ENCODE results near the gene RASSF3. TPM values are rescaled to one million over a fixed set of nuclear protein-coding genes. Genes with fewer than 3 reads are reported as not detected.

RASSF3 gene
- total RNA-seq, 2 donors from 2014 or later: 52.0 to 54.5 TPM

- no peak overlapping the region for H3K4me3 Mint-ChIP-seq
- H3K27ac Mint-ChIP-seq: no peak overlapping the region
- TF ChIP-seq CTCF (conservative IDR thresholded peaks at IDR 0.05): no peak
- H3K9me3 ChIP-seq (ENCODE audit: control insufficient read depth, low read length): peaks cover 15% of the 10 kb centered on the region
- no peaks in the 10 kb centered on the region for H3K36me3 Mint-ChIP-seq (ENCODE audit: low read depth)
- no peaks in the 10 kb centered on the region for H3K4me1 Mint-ChIP-seq
- H3K36me3 ChIP-seq (ENCODE audit: control insufficient read depth, insufficient read depth, low read length): no peaks in the 10 kb centered on the region
- no peaks in the 10 kb centered on the region for H3K27me3 ChIP-seq (ENCODE audit: control insufficient read depth, insufficient read depth, low read length, poor library complexity, severe bottlenecking)
- H3K9ac ChIP-seq (ENCODE audit: extremely low read depth, low read length, poor library complexity, severe bottlenecking): no peak overlapping the region
- H3K4me3 ChIP-seq (ENCODE audit: low read length): no peak overlapping the region
- no peak for DNase-seq
- peaks cover 25% of the 10 kb centered on the region for H3K9me3 Mint-ChIP-seq
- H3K27ac ChIP-seq (ENCODE audit: low read depth, low read length): no peak overlapping the region
- H3K27me3 Mint-ChIP-seq (ENCODE audit: insufficient read depth): no peaks in the 10 kb centered on the region
- H3K4me1 ChIP-seq (ENCODE audit: control insufficient read depth, insufficient read depth, low read length): no peaks in the 10 kb centered on the region
Measured at GRCh38 chr12:64574837-64575236, 35.5 kb upstream of the RASSF3 start.

GRCh38 chr12:64577046-64577445, 33.2 kb upstream of the RASSF3 start:
- no peak overlapping the region for H3K4me3 ChIP-seq (ENCODE audit: low read length)
- H3K4me3 Mint-ChIP-seq: no peak overlapping the region
- H3K4me1 Mint-ChIP-seq: no peaks in the 10 kb centered on the region
- no peaks in the 10 kb centered on the region for H3K27me3 ChIP-seq (ENCODE audit: control insufficient read depth, insufficient read depth, low read length, poor library complexity, severe bottlenecking)
- peaks cover 23% of the 10 kb centered on the region for H3K9me3 Mint-ChIP-seq
- no peaks in the 10 kb centered on the region for H3K36me3 ChIP-seq (ENCODE audit: control insufficient read depth, insufficient read depth, low read length)
- no peaks in the 10 kb centered on the region for H3K4me1 ChIP-seq (ENCODE audit: control insufficient read depth, insufficient read depth, low read length)
- TF ChIP-seq CTCF (conservative IDR thresholded peaks at IDR 0.05): no peak
- peaks cover 15% of the 10 kb centered on the region for H3K9me3 ChIP-seq (ENCODE audit: control insufficient read depth, low read length)
- no peak overlapping the region for H3K27ac Mint-ChIP-seq
- no peak overlapping the region for H3K9ac ChIP-seq (ENCODE audit: extremely low read depth, low read length, poor library complexity, severe bottlenecking)
- no peaks in the 10 kb centered on the region for H3K36me3 Mint-ChIP-seq (ENCODE audit: low read depth)
- no peak for DNase-seq
- H3K27me3 Mint-ChIP-seq (ENCODE audit: insufficient read depth): peaks cover under 1% of the 10 kb centered on the region
- H3K27ac ChIP-seq (ENCODE audit: low read depth, low read length): no peak overlapping the region
- WGBS, 2 experiments (ENCODE audit: insufficient coverage in 1 of 2, insufficient read length in 1 of 2): 95 to 96% methylated on average over 4 of the region's 4 CpGs

- no peak for DNase-seq
- H3K27me3 Mint-ChIP-seq (ENCODE audit: insufficient read depth): peaks cover 3% of the 10 kb centered on the region
- no peaks in the 10 kb centered on the region for H3K36me3 Mint-ChIP-seq (ENCODE audit: low read depth)
- no peak for TF ChIP-seq CTCF (conservative IDR thresholded peaks at IDR 0.05)
- Histone ChIP-seq H3K36me3 (ENCODE audit: control insufficient read depth, insufficient read depth, low read length) (no peaks in the 10 kb centered on the region), H3K27me3 (ENCODE audit: control insufficient read depth, insufficient read depth, low read length, poor library complexity, severe bottlenecking) (no peaks in the 10 kb centered on the region), H3K9ac (ENCODE audit: extremely low read depth, low read length, poor library complexity, severe bottlenecking) (no peak overlapping the region), H3K9me3 (ENCODE audit: control insufficient read depth, low read length) (peaks cover 15% of the 10 kb centered on the region), H3K4me1 (ENCODE audit: control insufficient read depth, insufficient read depth, low read length) (no peaks in the 10 kb centered on the region), H3K27ac (ENCODE audit: low read depth, low read length) (no peak overlapping the region), H3K4me3 (ENCODE audit: low read length) (no peak overlapping the region)
- no peak overlapping the region for H3K4me3 Mint-ChIP-seq
- H3K9me3 Mint-ChIP-seq: peaks cover 21% of the 10 kb centered on the region
- no peak overlapping the region for H3K27ac Mint-ChIP-seq
- whole genome bisulfite sequencing, 2 experiments (ENCODE audit: insufficient coverage in 1 of 2, insufficient read length in 1 of 2): 83 to 90% methylated on average over 4 of the region's 4 CpGs
- H3K4me1 Mint-ChIP-seq: peaks cover 6% of the 10 kb centered on the region
Measured at GRCh38 chr12:64578566-64578965, 31.7 kb upstream of the RASSF3 start.

All from endodermal cell (in vitro differentiated cells).